NCI-H460 (cell line): ENCODE results near the gene GALNT17. TPM values are rescaled to one million over a fixed set of nuclear protein-coding genes. Genes with fewer than 3 reads are reported as not detected.
A peak's percentile ranks its signal among the peaks of the same experiment; 100 is the strongest.
"Not testable (repeated sequence)": the region's sequence is repeated elsewhere in the genome, so short reads cannot be mapped to it uniquely, and the experiment has no call there.

ENCODE experiments used
- DNase-seq: peaks from one replicate; pipeline ENCODE4 v3.0.0-alpha.2; 2016; ENCODE audit warnings: low read depth; ENCODE audit errors: extremely low read depth
- total RNA-seq: library from RNA; depleted of rRNA; stranded (reverse); fragments of >200 nt; shearing (Covaris generic); gene quantifications from 2 replicates; pipeline ENCODE4 v1.2.3, GENCODE V29; 2014

Gene GALNT17
- total RNA-seq, 1 experiment from 2014 or later: 3.1 TPM

GRCh38 chr7:71712653-71713180 lies 580.8 kb downstream of the GALNT17 start:
- DNase-seq: no peak

- no peak for DNase-seq
These were observed 584.7 kb downstream of the GALNT17 start for GRCh38 chr7:71716690-71717089.

- no peak for DNase-seq
These were observed 586.6 kb downstream of the GALNT17 start for GRCh38 chr7:71718563-71718962.

- no peak for DNase-seq
These were observed 589.8 kb downstream of the GALNT17 start for GRCh38 chr7:71721742-71722141.

- DNase-seq: no peak
These were observed 591.9 kb downstream of the GALNT17 start for GRCh38 chr7:71723859-71724258.

GRCh38 chr7:71727347-71727746 lies 595.4 kb downstream of the GALNT17 start:
- DNase-seq: no peak

GRCh38 chr7:71731740-71732139 lies 599.8 kb downstream of the GALNT17 start:
- no peak for DNase-seq

GRCh38 chr7:71733107-71733870 lies 601.3 kb downstream of the GALNT17 start:
- DNase-seq: peak; percentile 83

- DNase-seq: peak; percentile 72
These were observed 604.1 kb downstream of the GALNT17 start for GRCh38 chr7:71735961-71736556.

GRCh38 chr7:71737931-71738540 lies 606.1 kb downstream of the GALNT17 start:
- not testable (repeated sequence) for DNase-seq

- DNase-seq: no peak
These were observed 607.7 kb downstream of the GALNT17 start for GRCh38 chr7:71739520-71740173.

- no peak for DNase-seq
These were observed 608.2 kb downstream of the GALNT17 start for GRCh38 chr7:71740174-71740560.

- no peak for DNase-seq
These were observed 614.1 kb downstream of the GALNT17 start for GRCh38 chr7:71746006-71746405.

- no peak for DNase-seq
These were observed 618.3 kb downstream of the GALNT17 start for GRCh38 chr7:71750290-71750689.

- peak; percentile 38 for DNase-seq
These were observed 620.4 kb downstream of the GALNT17 start for GRCh38 chr7:71752171-71752935.

GRCh38 chr7:71753236-71753635 lies 621.3 kb downstream of the GALNT17 start:
- no peak for DNase-seq

GRCh38 chr7:71753956-71754664 lies 622.2 kb downstream of the GALNT17 start:
- DNase-seq: no peak

GRCh38 chr7:71754828-71755227 lies 622.9 kb downstream of the GALNT17 start:
- DNase-seq: no peak

- no peak for DNase-seq
These were observed 629.4 kb downstream of the GALNT17 start for GRCh38 chr7:71761336-71761735.
